GM12801 (cell line): Measurements from ENCODE around the gene SPTLC3.

Experiments used
- TF ChIP-seq, protein P1 (sequence below): IDR thresholded peaks from one replicate; pipeline ENCODE4 v1.5.1; 2011; ENCODE audit warnings: control low read depth; ENCODE audit not compliant: insufficient read length; ENCODE audit errors: extremely low read depth

SPTLC3 gene

GRCh38 chr20:13025181-13025580 lies 16.4 kb downstream of the SPTLC3 start:
- TF ChIP-seq, protein P1, sequence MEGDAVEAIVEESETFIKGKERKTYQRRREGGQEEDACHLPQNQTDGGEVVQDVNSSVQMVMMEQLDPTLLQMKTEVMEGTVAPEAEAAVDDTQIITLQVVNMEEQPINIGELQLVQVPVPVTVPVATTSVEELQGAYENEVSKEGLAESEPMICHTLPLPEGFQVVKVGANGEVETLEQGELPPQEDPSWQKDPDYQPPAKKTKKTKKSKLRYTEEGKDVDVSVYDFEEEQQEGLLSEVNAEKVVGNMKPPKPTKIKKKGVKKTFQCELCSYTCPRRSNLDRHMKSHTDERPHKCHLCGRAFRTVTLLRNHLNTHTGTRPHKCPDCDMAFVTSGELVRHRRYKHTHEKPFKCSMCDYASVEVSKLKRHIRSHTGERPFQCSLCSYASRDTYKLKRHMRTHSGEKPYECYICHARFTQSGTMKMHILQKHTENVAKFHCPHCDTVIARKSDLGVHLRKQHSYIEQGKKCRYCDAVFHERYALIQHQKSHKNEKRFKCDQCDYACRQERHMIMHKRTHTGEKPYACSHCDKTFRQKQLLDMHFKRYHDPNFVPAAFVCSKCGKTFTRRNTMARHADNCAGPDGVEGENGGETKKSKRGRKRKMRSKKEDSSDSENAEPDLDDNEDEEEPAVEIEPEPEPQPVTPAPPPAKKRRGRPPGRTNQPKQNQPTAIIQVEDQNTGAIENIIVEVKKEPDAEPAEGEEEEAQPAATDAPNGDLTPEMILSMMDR = no peak

DNA sequence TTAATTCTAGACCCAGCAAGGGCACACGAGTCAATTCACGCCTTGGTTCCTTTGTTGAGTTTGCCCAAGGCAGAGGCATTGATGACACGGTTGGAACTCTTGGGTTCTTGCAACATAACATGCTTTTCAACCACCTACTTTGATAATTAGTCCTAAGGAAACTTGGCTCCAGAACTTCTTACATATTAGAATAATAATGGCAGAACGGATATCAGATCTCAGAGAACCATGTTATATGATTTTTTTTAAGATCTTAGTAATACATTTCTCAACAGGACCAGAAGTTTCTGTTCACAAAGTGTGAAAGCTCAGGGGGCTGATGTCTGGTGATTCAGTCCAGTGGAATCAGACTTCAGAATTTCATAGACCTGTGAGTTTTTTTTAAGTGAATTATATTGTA lies 19.2 kb downstream of the SPTLC3 start:
- TF ChIP-seq, protein P1 = no peak

DNA sequence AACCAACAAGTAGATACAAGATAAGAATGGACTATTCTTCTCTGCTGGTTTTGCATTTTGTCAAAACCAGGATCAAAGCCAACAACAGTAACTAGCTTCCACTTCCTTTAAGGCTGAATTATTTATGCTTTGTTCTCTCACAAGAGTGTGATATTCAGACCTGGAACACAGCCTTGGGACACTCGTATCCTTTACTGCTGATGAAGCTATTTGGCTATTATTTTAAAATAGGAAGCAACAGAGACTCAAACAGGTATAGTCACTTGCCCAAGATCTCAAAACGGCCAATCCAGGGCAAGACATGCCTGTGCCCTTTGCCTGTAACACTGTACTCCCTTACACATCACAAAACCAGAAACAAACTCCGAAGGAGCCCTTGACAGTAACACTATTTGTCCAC lies 19.9 kb downstream of the SPTLC3 start:
- TF ChIP-seq, protein P1 = no peak

GRCh38 chr20:13029687-13030375 lies 21.1 kb downstream of the SPTLC3 start:
- TF ChIP-seq, protein P1 = no peak

DNA sequence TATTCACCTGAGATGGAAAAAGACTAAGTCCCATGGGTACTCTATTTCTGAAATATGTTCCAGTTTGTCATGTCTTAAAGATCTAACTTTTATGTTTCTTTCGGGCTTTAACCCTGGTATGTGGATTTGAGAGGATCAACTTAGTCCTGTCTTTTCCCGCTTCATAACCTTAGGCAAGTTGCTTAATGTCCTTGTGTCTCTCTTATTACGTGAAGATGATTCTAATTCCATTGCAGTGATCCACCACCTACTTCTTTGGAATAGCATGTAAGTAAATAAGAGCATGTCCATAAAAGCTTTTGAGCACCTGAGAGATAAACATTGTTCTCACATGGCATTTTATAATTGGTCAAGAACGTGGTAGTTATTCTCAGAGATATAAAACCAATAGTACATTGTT lies 23.0 kb downstream of the SPTLC3 start:
- TF ChIP-seq, protein P1 = no peak

DNA sequence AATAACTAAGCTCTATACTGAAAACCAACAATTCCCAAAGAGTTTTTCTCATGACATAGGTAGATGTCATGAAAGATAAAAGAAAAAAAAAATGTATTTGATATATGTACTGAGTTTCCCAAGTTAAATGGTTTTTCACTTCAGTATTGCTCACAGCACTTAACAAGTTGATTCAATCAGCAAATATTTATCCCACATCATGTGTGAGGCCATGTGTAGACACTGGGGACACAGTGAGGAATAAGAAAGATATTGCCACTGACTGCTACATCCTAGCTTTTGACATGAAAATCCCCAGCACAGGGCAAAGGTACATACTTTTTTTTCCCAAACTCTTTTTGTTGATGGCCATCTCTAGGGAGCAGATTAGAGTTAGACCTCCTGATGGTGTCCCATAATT lies 25.3 kb downstream of the SPTLC3 start:
- TF ChIP-seq, protein P1 = no peak

DNA sequence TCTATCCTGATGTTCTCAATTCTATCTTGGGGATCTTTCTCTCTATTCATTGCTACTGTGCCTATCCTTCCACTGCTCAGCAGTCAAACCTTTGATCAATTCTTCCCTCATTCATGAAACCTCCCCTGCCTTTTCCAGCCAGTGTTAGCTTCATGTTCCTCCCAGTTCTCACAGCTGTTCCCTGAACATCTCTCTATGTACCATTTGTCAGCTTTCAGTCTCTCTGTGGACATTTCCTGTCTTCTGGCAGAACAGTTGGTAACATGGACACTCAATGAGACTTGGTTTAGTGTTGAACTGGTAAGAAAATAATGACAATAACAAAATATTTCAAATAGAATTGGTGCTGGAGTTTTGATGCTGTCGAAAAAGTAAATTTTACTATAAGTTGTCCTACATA lies 26.2 kb downstream of the SPTLC3 start:
- TF ChIP-seq, protein P1 = no peak
